Mesothelial cell of epicardium (in vitro differentiated cells): ENCODE results near the gene ABCF2. TPM values are rescaled to one million over a fixed set of nuclear protein-coding genes. Genes with fewer than 3 reads are reported as not detected.

Experiments used
- DNase-seq, 2 experiments: peaks; one replicate each; pipeline ENCODE4 v3.0.0; 2021; ENCODE audit warnings: low spot score in 2 of 2; ENCODE audit not compliant: unreplicated experiment in 2 of 2
- H3K27ac Mint-ChIP-seq: 2 replicates; pipeline ENCODE4 v1.8.0; 2021; ENCODE audit warnings: mixed read lengths
- H3K27me3 Mint-ChIP-seq: 2 replicates; pipeline ENCODE4 v1.8.0; 2021; ENCODE audit warnings: low read depth, mixed read lengths
- H3K36me3 Mint-ChIP-seq: 2 replicates; pipeline ENCODE4 v1.8.0; 2021; ENCODE audit warnings: mixed read lengths
- H3K4me1 Mint-ChIP-seq: 2 replicates; pipeline ENCODE4 v1.8.0; 2021; ENCODE audit warnings: mixed read lengths
- H3K4me3 Mint-ChIP-seq: 2 replicates; pipeline ENCODE4 v1.8.0; 2021; ENCODE audit warnings: mild to moderate bottlenecking, moderate library complexity, mixed read lengths
- H3K9me3 Mint-ChIP-seq: 2 replicates; pipeline ENCODE4 v1.8.0; 2021; ENCODE audit warnings: mixed read lengths
- total RNA-seq: library from RNA; stranded (reverse); gene quantifications from 3 replicates; pipeline ENCODE4 v1.2.1, GENCODE V29; 2021
- TF ChIP-seq, protein P1 (sequence below): fragments of 200-600 bp; sonication (generic); IDR thresholded peaks from one replicate; pipeline ENCODE4 v1.5.0; 2021; ENCODE audit warnings: antibody characterized with exemption; ENCODE audit not compliant: unreplicated experiment

The ABCF2 gene
- total RNA-seq, 1 donor from 2014 or later: 46.2 TPM

DNA sequence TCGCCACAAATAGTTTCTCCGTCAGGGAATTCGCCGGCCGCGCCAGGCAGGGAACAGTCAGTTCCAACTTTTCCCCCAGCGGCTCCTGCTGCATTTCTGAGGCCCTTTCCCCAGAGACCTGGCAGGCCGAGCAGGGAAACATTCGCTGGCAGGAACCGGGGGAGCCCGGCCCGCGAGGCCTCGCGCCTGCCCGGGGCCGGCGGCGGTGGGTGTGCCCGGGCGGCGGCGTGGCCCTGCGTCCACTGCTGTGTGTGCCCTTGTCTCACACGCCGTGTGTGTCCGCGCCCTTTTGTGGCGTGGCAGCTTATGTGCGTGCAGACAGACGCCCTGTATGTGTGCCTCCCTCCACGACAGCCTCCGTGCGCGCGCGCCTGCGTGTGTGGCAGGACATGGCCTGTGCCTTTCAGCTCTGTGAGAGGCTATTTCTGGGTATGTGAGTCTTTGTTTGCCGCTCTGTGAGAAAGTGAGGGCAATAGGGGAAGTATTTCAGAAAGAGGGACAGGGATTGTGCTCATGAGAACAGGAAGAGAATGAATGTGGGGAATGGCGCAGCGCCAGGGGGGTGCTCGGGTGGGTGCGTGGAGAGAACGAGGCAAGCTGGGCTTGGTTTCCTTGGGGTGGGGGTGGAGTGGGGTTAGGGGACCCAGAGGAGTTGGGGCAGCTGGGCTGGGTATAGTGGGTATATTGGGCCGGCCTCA is 22.2 kb upstream of the ABCF2 start:
- Mint-ChIP-seq H3K27ac (peak overlapping the region; percentile 98), H3K36me3 (no peaks in the 10 kb centered on the region), H3K27me3 (no peaks in the 10 kb centered on the region), H3K4me1 (peaks cover 76% of the 10 kb centered on the region), H3K4me3 (peak overlapping the region; percentile 68), H3K9me3 (no peaks in the 10 kb centered on the region)
- TF ChIP-seq, protein P1, sequence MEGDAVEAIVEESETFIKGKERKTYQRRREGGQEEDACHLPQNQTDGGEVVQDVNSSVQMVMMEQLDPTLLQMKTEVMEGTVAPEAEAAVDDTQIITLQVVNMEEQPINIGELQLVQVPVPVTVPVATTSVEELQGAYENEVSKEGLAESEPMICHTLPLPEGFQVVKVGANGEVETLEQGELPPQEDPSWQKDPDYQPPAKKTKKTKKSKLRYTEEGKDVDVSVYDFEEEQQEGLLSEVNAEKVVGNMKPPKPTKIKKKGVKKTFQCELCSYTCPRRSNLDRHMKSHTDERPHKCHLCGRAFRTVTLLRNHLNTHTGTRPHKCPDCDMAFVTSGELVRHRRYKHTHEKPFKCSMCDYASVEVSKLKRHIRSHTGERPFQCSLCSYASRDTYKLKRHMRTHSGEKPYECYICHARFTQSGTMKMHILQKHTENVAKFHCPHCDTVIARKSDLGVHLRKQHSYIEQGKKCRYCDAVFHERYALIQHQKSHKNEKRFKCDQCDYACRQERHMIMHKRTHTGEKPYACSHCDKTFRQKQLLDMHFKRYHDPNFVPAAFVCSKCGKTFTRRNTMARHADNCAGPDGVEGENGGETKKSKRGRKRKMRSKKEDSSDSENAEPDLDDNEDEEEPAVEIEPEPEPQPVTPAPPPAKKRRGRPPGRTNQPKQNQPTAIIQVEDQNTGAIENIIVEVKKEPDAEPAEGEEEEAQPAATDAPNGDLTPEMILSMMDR: no peak
- no peak for DNase-seq

GRCh38 chr7:151248346-151249033 is 21.5 kb upstream of the ABCF2 start, which contains the start of gene SMARCD3:
Gene SMARCD3 (minus strand): TSS chr7:151248694. CDS start chr7:151248562, 132 bp downstream.
- TF ChIP-seq, protein P1: no peak
- H3K36me3 Mint-ChIP-seq: no peaks in the 10 kb centered on the region
- peak within 1 kb of the TSS; percentile 99 for H3K4me3 Mint-ChIP-seq
- H3K27ac Mint-ChIP-seq: peak within 1 kb of the TSS; percentile 99
- H3K9me3 Mint-ChIP-seq: no peaks in the 10 kb centered on the region
- H3K27me3 Mint-ChIP-seq: no peaks in the 10 kb centered on the region
- H3K4me1 Mint-ChIP-seq: peaks cover 72% of the 10 kb centered on the region
- DNase-seq: peak; percentile 64 to 84

DNA sequence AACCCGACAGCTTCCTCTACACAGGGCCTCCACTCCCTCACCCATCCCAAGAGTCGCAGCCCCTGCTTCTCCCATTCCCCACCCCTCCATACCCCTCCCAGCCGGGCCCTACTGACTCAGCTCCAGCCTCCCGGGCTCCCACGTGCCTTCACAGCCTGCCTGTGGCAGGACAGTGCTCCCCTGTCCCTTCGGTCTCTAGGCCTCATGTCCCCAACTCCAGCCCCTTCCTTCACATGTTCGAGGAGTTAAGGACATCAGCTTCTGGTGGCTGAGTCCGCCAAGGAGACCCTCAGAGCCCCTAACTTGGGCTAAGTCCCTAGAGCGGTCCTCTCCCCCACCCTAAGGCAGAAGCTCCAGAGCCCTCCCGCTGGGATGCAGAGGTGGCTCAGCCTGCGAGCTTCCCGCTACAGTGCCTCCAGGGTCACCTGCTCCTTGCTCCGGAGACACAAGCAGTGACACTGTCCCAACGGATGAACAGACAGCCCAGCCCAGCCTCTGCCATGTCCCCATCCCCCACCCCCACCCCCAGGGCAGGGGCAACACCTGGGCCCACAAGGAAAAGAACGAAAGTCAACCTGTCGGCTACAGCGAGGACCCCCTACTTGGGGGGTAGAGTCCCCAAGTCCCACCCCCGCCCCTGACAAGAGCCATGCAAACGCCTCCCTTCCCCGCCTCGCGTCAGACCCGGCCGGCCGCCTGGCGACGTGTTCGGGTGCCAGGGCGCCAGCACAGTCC is 20.8 kb upstream of the ABCF2 start:
- H3K27ac Mint-ChIP-seq: peak overlapping the region; percentile 92
- H3K4me1 Mint-ChIP-seq: peaks cover 65% of the 10 kb centered on the region
- TF ChIP-seq, protein P1: no peak

DNA sequence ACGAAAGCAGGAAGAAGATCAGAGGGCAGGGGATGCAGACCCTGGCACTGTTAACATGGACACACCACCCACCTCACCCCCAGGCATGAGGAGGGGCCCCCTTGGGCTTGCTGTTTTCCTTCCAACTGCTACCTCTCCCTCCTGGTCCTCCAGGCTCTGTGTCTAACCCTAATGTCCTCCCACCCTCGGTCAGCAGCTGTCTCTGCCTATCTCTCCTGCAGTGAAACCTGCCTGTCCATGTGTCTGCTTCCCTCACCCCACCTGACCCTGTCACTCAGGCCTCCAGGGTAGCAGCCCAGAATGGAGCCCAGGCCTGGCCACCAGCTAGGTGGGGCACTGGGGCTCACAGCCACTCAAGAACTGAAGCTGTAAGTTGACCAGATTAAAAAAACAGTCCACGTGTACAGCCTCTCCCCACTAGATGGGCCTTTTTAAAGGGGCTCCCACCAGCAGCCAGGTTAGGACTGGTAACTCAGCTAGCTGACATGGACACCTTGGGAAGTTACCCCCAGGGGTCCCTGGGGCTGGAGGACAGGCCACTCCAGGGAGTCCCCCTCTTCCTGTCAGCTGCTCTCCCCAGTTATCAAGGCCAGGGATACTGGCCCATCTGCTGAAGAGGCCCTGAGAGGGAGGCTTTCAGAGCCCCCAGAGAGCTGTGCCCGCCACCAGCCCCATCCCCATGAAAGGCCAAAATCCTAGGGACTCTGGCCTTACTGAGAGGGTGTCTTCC is 20.0 kb upstream of the ABCF2 start:
- Mint-ChIP-seq H3K36me3 (peaks cover 1% of the 10 kb centered on the region), H3K4me1 (peaks cover 58% of the 10 kb centered on the region), H3K27ac (peak overlapping the region; percentile 92), H3K4me3 (peak overlapping the region; percentile 99), H3K27me3 (no peaks in the 10 kb centered on the region), H3K9me3 (no peaks in the 10 kb centered on the region)
- TF ChIP-seq, protein P1: no peak
- DNase-seq: no peak

More for the DNA sequence above, 20.8 kb upstream of the ABCF2 start:
- Mint-ChIP-seq H3K4me3 (peak overlapping the region; percentile 99), H3K9me3 (no peaks in the 10 kb centered on the region), H3K27me3 (no peaks in the 10 kb centered on the region), H3K36me3 (no peaks in the 10 kb centered on the region)
- no peak for DNase-seq
